ENCODE measurements around the gene LRP3.
"Not testable (repeated sequence)": the region's sequence is repeated elsewhere in the genome, so short reads cannot be mapped to it uniquely, and the experiment has no call there.

LRP3 gene

DNA sequence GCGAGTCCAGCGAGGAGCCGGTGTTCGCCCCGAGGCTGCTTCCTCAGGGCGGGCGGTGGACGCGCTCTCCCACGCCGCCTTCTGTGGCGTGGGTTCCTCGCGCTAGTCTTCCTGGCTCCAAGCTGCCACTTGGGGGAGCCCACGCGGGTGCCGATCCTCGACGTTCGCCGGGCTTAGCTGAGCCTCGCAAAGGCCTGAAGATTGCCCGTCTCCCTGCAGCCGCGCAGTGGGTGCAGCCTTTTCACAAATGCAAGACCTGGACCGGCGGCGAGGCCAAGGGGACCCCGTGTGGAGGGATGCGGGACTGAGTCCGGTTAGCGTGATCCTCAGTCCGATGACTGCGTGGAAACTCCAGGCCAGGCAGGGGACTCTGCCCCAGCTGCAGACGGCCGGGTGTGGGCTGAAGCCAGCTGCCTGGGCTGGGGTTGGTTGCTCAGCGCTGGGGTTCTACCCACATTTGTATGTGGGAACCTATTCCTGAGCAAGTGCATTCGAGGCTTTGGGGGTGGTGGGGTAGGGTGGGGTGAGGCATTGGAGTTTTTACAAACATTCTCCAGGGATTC, 16.6 kb upstream of the LRP3 start:
- DNase-seq, result peak; percentile 76

DNA sequence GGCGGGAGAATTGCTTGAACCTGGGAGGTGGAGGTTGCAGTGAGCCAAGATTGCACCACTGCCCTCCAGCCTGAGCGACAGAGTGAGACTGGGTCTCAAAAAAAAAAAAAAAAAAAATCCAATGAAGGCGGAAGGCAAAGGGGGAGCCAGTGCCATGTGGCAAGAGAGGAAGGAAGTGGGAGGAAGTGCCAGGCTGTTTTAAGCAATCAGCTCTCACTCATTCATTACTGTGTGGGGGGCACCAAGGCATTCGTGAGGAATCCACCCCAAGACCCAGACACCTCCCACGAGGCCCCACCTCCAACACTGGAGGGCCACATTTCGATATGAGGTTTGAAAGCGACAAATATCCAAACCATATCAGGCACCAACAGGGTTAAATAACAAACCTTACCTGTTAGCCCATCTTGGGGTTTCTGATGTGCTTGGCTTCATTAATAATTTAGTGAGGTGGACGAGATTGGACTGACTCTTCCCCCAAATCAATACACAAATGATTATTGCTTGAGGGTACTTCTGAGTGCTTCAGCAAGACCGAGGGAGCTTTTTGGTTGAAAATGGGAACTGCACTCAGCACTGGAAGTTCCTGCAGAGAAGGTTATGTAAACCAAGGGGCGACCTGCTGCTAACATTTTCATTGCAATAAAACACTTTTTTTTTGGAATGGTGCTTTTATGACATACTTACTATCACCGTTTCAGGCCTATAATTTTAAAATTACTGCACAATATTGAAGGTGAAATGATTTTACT, 7.5 kb upstream of the LRP3 start:
- DNase-seq, result no peak

DNA sequence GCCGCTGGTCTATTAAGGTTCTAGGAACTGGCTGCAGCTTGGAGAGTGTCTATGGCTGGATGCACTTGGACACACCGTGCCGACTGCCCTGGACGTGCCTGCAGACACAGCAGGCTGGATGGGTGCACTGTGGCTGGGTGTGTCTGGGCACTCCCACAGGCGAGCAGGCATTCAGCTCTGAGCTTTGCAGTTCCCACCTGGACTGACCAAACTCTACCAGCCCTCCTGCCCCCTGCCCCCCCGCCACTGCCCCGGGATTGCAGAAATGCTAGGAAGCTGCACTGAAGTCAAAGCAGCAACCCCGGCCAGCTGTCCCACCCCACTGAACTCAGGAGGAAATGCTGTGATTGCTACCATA, 7.0 kb upstream of the LRP3 start:
- DNase-seq, result no peak

DNA sequence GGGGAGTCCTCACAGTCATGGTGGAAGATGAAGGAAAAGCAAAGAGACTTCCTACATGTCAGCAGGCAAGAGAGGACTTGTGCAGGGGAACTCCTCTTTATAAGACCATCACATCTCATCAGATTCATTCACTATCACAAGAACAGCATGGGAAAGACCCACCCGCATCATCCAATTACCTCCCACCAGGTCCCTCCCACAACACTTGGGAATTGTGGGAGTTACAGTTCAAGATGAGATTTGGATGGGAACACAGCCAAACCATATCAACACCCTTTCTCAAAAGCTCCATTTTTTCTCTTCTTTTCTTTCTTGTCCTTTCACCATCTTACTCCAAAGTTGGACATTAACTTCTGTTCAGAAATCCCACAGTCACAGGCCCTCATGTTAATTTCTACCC, 4.7 kb upstream of the LRP3 start:
- DNase-seq, result no peak

DNA sequence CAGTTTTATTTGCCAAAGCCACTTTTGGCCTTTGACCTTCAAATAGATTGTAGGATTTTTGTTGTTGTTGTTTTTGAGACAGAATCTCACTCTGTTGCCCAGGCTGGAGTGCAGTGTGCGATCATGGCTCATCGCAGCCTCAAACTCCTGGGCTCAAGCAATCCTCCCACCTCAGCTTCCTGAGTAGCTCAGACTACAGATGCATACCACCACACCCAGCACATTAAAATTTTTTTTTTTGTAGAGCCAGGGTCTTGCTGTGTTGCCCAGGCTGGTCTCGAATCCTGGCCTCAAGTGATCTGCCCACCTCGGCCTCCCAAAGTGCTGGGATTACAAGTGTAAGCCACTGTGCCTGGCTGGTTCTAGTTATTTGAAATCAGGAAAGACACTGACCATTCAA, 3.0 kb upstream of the LRP3 start:
- DNase-seq, result not testable (repeated sequence)

DNA sequence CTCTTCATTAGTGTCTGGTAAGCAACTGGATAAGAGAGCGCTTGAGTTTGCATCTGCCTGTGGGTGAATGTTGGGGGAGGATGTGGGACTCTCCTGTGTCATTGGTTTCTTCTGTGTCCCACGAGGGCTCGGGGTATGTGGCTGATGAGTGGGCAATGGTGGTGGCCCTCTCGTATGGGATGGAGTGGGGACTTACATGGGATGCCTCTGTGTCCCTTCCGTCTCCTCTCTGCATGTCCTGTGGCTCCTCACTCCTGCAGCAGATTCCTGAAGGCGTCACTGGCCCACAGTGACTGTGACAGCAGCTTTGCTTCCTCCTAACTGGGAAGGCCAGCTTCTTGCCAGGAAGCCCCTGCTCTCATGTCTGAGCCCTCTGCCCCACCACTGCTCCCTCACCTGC, 2.6 kb upstream of the LRP3 start:
- no peak for DNase-seq

- DNase-seq, result no peak
Observed at GRCh38 chr19:33192010-33192409, 2.1 kb upstream of the LRP3 start.

GRCh38 chr19:33193269-33193864, 763 bp upstream of the LRP3 start:
- no peak for DNase-seq

- DNase-seq, result no peak
Observed at GRCh38 chr19:33194532-33194885, 379 bp downstream of the LRP3 start.

- DNase-seq, result no peak
Observed at GRCh38 chr19:33194886-33195644, 935 bp downstream of the LRP3 start.

DNA sequence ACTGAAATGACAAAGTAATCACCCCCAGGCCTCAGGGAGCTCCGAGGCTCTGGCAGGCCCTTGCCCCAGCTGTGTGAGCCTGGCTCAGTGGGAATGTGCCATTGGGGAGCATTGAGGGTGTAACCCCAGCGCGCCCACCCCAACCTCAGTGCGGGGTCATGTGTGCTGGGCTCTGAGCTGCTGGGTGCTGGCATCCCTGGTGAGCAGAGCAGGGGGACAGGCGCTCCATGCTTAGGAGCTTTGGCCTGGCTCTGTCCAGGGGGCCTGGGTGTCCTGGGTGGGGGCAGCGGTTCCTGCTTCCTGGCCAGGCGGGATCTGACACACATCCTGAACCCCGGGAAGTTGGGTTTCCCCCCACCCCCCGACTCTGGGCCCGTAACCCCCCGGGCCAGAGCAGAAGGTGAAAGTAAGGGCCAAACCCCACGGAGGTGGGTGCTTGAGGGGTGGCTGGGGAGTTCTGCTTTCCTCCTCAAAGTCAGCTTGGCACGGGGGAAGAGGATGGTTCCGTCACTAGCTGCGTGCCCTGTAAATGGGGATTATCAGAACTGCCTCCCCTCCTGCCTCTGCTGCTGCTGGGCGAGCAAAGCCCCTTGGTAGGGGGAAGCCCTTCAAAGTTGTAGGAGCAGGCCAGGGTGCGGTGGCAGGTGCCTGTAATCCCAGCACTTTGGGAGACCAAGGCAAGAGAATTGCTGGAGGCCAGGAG, 1.7 kb downstream of the LRP3 start:
- DNase-seq, result no peak

GRCh38 chr19:33196446-33197193, 2.5 kb downstream of the LRP3 start:
- DNase-seq, result no peak

DNA sequence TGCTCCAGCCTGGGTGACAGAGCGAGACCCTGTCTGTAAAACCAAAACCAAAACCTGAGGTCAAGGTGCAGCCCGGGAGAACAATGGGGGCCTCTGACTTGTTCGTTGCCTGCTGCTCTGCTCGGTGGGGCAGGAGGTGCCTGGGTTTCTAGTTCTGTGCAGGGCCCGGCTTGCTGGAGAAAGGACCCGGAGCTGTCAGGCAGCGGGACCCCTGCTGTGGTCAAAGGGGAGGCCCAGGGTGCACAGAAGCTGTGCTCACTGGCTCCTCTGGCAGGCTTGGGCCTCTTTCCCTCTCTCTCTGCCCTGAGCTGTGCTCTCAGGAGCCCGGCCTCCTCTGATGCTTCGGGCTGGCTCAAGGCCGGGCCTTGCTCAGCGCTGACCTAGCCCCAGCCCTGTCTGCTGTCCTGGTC, 3.5 kb downstream of the LRP3 start:
- no peak for DNase-seq

DNA sequence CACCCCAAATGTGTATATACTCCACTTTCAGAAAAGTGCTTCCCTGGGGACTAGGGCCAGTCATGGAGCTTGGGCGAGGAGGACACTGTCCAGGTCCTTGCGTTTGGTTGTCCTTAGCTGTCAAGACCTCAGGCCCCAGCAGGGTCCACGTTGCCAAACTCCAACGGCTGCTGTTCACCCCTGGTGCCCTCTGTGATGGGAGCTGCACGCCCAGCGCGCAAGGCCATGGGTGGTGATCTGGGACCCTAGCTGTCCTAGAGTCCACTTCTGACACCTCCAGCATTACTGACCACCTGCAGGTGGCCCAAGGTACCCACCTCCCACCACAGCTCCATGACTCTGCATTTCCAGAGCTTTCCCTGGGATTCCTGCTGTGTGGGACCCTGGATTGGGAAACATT, 4.0 kb downstream of the LRP3 start:
- no peak for DNase-seq

GRCh38 chr19:33199441-33200265, 5.5 kb downstream of the LRP3 start:
- DNase-seq, result no peak

DNA sequence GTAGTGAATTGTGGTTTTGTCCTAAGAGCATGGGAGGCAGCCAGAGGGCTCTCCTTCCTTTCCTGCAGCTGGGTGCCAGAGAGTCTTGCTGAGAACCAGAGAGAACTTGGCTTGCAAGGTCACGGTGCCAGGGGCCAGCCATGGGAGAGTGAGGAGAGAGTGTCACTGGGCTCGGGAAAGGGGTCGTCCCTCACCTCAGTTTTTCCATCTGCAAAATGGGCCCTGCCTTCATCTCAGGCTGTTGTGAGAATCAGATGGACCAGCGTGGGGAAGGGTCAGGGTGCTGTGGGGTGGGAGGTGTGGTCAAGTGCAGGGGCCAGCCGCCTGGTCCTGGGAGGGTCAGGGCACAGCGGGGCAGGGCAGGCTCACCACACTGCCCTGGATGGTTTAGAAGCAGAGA, 7.3 kb downstream of the LRP3 start:
- DNase-seq, result no peak

DNA sequence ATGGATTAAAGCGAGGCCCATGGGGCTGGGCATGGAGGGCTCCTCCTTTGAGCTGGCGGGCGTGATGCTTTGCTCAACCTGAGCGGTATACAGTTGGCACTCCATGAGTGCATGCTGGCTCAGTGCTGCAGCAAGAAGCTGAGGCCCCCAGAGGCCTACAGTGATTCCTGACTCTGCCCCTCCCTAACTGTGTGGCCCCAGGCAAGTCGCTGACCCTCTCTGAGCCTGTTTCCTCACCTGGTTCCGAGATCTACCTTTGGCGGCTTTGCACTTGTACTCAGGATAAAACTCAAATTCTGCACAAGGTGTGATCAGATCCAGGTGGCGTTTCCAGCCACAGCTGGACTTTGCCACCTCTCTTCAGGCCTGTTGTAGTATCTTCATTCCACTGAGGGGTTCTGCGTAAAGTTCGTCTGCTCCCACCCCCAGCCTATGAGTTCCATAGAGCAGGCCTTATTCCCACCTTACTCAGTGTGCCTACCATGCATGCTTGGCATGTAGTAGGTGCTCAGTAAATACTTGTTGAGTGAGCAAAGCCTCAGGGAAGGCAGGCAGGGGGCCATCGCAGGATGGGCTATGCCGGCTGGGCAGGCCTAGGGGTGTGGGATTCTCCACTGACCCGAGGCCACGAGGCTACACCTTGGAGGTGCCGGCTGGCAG, 7.9 kb downstream of the LRP3 start:
- no peak for DNase-seq

GRCh38 chr19:33202546-33203507, 8.7 kb downstream of the LRP3 start:
- DNase-seq, result no peak

DNA sequence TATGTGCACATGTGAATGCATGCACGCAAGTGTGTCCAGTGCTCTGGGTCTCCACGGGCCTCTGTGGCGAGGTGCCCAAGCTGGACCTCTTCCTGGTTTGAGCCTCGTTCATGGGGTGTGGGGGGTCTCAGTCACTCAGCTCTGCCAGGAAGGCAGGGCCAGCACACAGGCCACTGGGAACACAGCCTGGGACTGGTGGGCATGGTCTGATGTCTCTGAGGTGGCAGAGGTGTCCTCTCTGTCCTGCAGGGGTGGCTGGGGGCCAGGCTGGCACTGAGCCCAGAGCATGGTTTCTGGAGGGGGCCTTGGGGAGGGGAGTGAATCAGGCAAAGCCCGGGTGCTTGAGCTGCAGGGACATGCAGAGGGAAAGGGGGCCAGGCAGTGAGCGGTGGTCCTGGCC, 9.4 kb downstream of the LRP3 start:
- DNase-seq, result no peak
